Neural cell (in vitro differentiated cells): Measurements from ENCODE around the gene CLOCK. TPM values are rescaled to one million over a fixed set of nuclear protein-coding genes. Genes with fewer than 3 reads are reported as not detected.

Experiments used
- H2AFZ ChIP-seq: fragments of 200-600, 300-800 bp; sonication (generic), shearing (Covaris generic); 2 replicates; pipeline ENCODE4 v1.6.0; 2014; ENCODE audit warnings: low read depth, mild to moderate bottlenecking, antibody characterized with exemption, low read length, moderate library complexity
- H3F3A ChIP-seq: fragments of 200-600 bp; shearing (Covaris generic); 2 replicates; pipeline ENCODE4 v1.6.1; 2016; ENCODE audit warnings: mild to moderate bottlenecking, moderate library complexity, mixed read lengths, antibody characterized with exemption, low read length; ENCODE audit not compliant: insufficient read depth, poor library complexity, severe bottlenecking
- H3K27ac ChIP-seq: fragments of 200-600, 300-800 bp; sonication (generic), shearing (Covaris generic); 2 replicates; pipeline ENCODE4 v1.5.1; 2014; ENCODE audit warnings: mild to moderate bottlenecking, low read length, moderate library complexity
- H3K27me3 ChIP-seq: fragments of 300-800, 200-600 bp; sonication (generic), shearing (Covaris generic); 2 replicates; pipeline ENCODE4 v1.6.0; 2014; ENCODE audit warnings: mild to moderate bottlenecking, low read depth, low read length, moderate library complexity; ENCODE audit not compliant: insufficient read depth
- H3K36me3 ChIP-seq: fragments of 300-800, 200-600 bp; sonication (generic), shearing (Covaris generic); 2 replicates; pipeline ENCODE4 v1.5.1; 2014; ENCODE audit warnings: mild to moderate bottlenecking, antibody characterized with exemption, low read length, moderate library complexity; ENCODE audit not compliant: insufficient read depth
- H3K4me2 ChIP-seq: fragments of 300-800, 200-600 bp; sonication (generic), shearing (Covaris generic); 2 replicates; pipeline ENCODE4 v1.6.0; 2014; ENCODE audit warnings: mild to moderate bottlenecking, low read length
- H3K4me3 ChIP-seq: fragments of 300-800, 200-600 bp; sonication (generic), shearing (Covaris generic); 2 replicates; pipeline ENCODE4 v1.5.1; 2014; ENCODE audit warnings: mild to moderate bottlenecking, low read length, moderate library complexity
- H3K79me2 ChIP-seq: fragments of 200-600 bp; shearing (Covaris generic); replicated peaks from 2 replicates; pipeline ENCODE4 v1.6.0; 2014; ENCODE audit warnings: mild to moderate bottlenecking, low read length, moderate library complexity; ENCODE audit not compliant: insufficient read depth
- H3K9ac ChIP-seq: fragments of 300-800, 200-600 bp; sonication (generic), shearing (Covaris generic); 2 replicates; pipeline ENCODE4 v1.6.1; 2016; ENCODE audit warnings: mild to moderate bottlenecking, low read length, mixed read lengths
- H3K9me2 ChIP-seq: fragments of 200-600 bp; shearing (Covaris generic); 2 replicates; pipeline ENCODE4 v1.6.1; 2016; ENCODE audit warnings: mild to moderate bottlenecking, low read length, mixed read lengths; ENCODE audit not compliant: insufficient read depth
- H3K9me3 ChIP-seq: fragments of 200-600, 300-800 bp; sonication (generic), shearing (Covaris generic); 2 replicates; pipeline ENCODE4 v1.6.1; 2016; ENCODE audit warnings: mild to moderate bottlenecking, mixed run types, low read length, moderate library complexity, mixed read lengths
- H4K20me1 ChIP-seq: fragments of 200-600 bp; shearing (Covaris generic); 2 replicates; pipeline ENCODE4 v1.6.1; 2016; ENCODE audit warnings: mild to moderate bottlenecking, mixed run types; ENCODE audit not compliant: insufficient read depth
- CTCF ChIP-seq: fragments of 450-650 bp; IDR thresholded peaks from 2 replicates; pipeline ENCODE4 v1.5.1; 2014; ENCODE audit warnings: antibody characterized with exemption, mild to moderate bottlenecking, moderate library complexity; ENCODE audit not compliant: poor library complexity, severe bottlenecking
- EP300 ChIP-seq: fragments of 450-650 bp; conservative IDR thresholded peaks from 2 replicates; pipeline ENCODE4 v1.6.1; 2014; ENCODE audit warnings: antibody characterized with exemption, mild to moderate bottlenecking, moderate library complexity; ENCODE audit not compliant: poor library complexity, severe bottlenecking
- EZH2 ChIP-seq: fragments of 200-600, 300-800 bp; shearing (Covaris generic), sonication (generic); IDR thresholded peaks from 2 replicates; pipeline ENCODE4 v1.6.1; 2014; ENCODE audit warnings: antibody characterized with exemption, low read length, borderline replicate concordance, mild to moderate bottlenecking; ENCODE audit not compliant: insufficient read depth, poor library complexity, severe bottlenecking
- MXI1 ChIP-seq: fragments of 450-650 bp; conservative IDR thresholded peaks from 2 replicates; pipeline ENCODE4 v1.6.1; 2014; ENCODE audit warnings: antibody characterized with exemption, mild to moderate bottlenecking; ENCODE audit not compliant: poor library complexity, severe bottlenecking
- POLR2AphosphoS5 ChIP-seq: IDR thresholded peaks from 2 replicates; pipeline ENCODE4 v1.6.1; 2012
- RAD21 ChIP-seq: fragments of 450-650 bp; conservative IDR thresholded peaks from 2 replicates; pipeline ENCODE4 v1.6.1; 2014; ENCODE audit warnings: antibody characterized with exemption, mild to moderate bottlenecking, moderate library complexity
- REST ChIP-seq: IDR thresholded peaks from 2 replicates; pipeline ENCODE4 v1.6.1; 2012; ENCODE audit warnings: borderline replicate concordance
- SMC3 ChIP-seq: fragments of 450-650 bp; conservative IDR thresholded peaks from 2 replicates; pipeline ENCODE4 v1.6.1; 2014; ENCODE audit warnings: antibody characterized with exemption, mild to moderate bottlenecking, moderate library complexity; ENCODE audit not compliant: poor library complexity
- TAF1 ChIP-seq: IDR thresholded peaks from 2 replicates; pipeline ENCODE4 v1.6.1; 2012; ENCODE audit warnings: low read depth
- polyA plus RNA-seq: library from polyadenylated mRNA; depleted of rRNA; stranded (reverse); fragments of >200 nt; gene quantifications from 2 replicates; pipeline ENCODE4 v1.2.3, GENCODE V29; 2014

The CLOCK gene
- polyA plus RNA-seq, 1 donor from 2014 or later: 8.7 TPM

- H3K79me2 ChIP-seq: no peaks in the 10 kb centered on the region
- H3K9ac ChIP-seq: no peak overlapping the region
- TF ChIP-seq TAF1: no peak
- no peak for TF ChIP-seq EZH2
- TF ChIP-seq POLR2AphosphoS5: no peak
- TF ChIP-seq EP300: no peak
- no peak for TF ChIP-seq CTCF
- no peak for TF ChIP-seq MXI1
- TF ChIP-seq RAD21: no peak
- TF ChIP-seq SMC3: no peak
- TF ChIP-seq REST: no peak
- no peaks in the 10 kb centered on the region for H4K20me1 ChIP-seq
- H3K4me3 ChIP-seq: no peak overlapping the region
- H3K9me2 ChIP-seq: no peaks in the 10 kb centered on the region
- no peaks in the 10 kb centered on the region for H3K27me3 ChIP-seq
- H3K36me3 ChIP-seq: no peaks in the 10 kb centered on the region
- no peaks in the 10 kb centered on the region for H3F3A ChIP-seq
- no peak overlapping the region for H3K27ac ChIP-seq
- no peak overlapping the region for H3K4me2 ChIP-seq
- no peak overlapping the region for H2AFZ ChIP-seq
- no peaks in the 10 kb centered on the region for H3K9me3 ChIP-seq
Observed at GRCh38 chr4:55386840-55387239, 159.9 kb downstream of the CLOCK start.

GRCh38 chr4:55386073-55386472 is 160.6 kb downstream of the CLOCK start:
- Histone ChIP-seq H3K9ac (no peak overlapping the region), H3K36me3 (no peaks in the 10 kb centered on the region), H3F3A (no peaks in the 10 kb centered on the region), H3K9me2 (no peaks in the 10 kb centered on the region), H3K27ac (no peak overlapping the region), H3K9me3 (no peaks in the 10 kb centered on the region), H3K4me3 (no peak overlapping the region), H3K4me2 (no peak overlapping the region), H2AFZ (no peak overlapping the region), H3K27me3 (no peaks in the 10 kb centered on the region), H4K20me1 (no peaks in the 10 kb centered on the region), H3K79me2 (no peaks in the 10 kb centered on the region)
- no peak for TF ChIP-seq TAF1
- no peak for TF ChIP-seq POLR2AphosphoS5
- no peak for TF ChIP-seq SMC3
- TF ChIP-seq MXI1: no peak
- TF ChIP-seq EZH2: no peak
